GM06990 (cell line): ENCODE measurements around the gene TCFL5.

Experiments
- DNase-seq: peaks from one replicate; pipeline ENCODE4 v3.0.0-alpha.2; 2011; ENCODE audit not compliant: insufficient read length; ENCODE audit errors: extremely low read depth
- H3K27me3 ChIP-seq: replicated peaks from 2 replicates; pipeline ENCODE4 v1.6.0; 2011; ENCODE audit warnings: low read length; ENCODE audit not compliant: control insufficient read depth, insufficient read depth
- H3K36me3 ChIP-seq: 2 replicates; pipeline ENCODE4 v1.5.1; 2011; ENCODE audit warnings: low read length; ENCODE audit not compliant: control insufficient read depth, insufficient read depth
- H3K4me3 ChIP-seq: replicated peaks from 2 replicates; pipeline ENCODE4 v1.5.1; 2011; ENCODE audit warnings: low read depth, mild to moderate bottlenecking, control low read depth, low read length
- CTCF ChIP-seq: IDR thresholded peaks from 2 replicates; pipeline ENCODE4 v1.5.1; 2011; ENCODE audit warnings: low read length, control low read depth, mild to moderate bottlenecking, inconsistent platforms; ENCODE audit not compliant: insufficient read depth, poor library complexity, severe bottlenecking

TCFL5 gene

GRCh38 chr20:62880935-62881661, 19.5 kb upstream of the TCFL5 start:
- H3K27me3 ChIP-seq, result no peaks in the 10 kb centered on the region
- TF ChIP-seq CTCF, result no peak
- peaks cover 9% of the 10 kb centered on the region for H3K36me3 ChIP-seq
- no peak overlapping the region for H3K4me3 ChIP-seq
- DNase-seq, result no peak

GRCh38 chr20:62880147-62880934, 18.7 kb upstream of the TCFL5 start:
- TF ChIP-seq CTCF, result no peak
- Histone ChIP-seq H3K36me3 (peaks cover 6% of the 10 kb centered on the region), H3K27me3 (no peaks in the 10 kb centered on the region), H3K4me3 (no peak overlapping the region)
- no peak for DNase-seq

- H3K36me3 ChIP-seq, result peaks cover 6% of the 10 kb centered on the region
- no peak for TF ChIP-seq CTCF
- no peaks in the 10 kb centered on the region for H3K27me3 ChIP-seq
- H3K4me3 ChIP-seq, result no peak overlapping the region
- no peak for DNase-seq
These were observed 17.9 kb upstream of the TCFL5 start for GRCh38 chr20:62879275-62880146.

GRCh38 chr20:62878244-62879038, 16.8 kb upstream of the TCFL5 start:
- H3K4me3 ChIP-seq, result no peak overlapping the region
- DNase-seq, result no peak

More at GRCh38 chr20:62878244-62879038, 16.8 kb upstream of the TCFL5 start:
- no peak for TF ChIP-seq CTCF
- Histone ChIP-seq H3K36me3 (peaks cover 6% of the 10 kb centered on the region), H3K27me3 (no peaks in the 10 kb centered on the region)
